Liver (tissue), 9 donors: ENCODE results near the gene CELF4. TPM values are rescaled to one million over a fixed set of nuclear protein-coding genes. Genes with fewer than 3 reads are reported as not detected.

Source experiments
- DNase-seq: peaks from one replicate; pipeline ENCODE4 v3.0.0-alpha.2; 2017; ENCODE audit warnings: low spot score
- H3K27ac ChIP-seq, 2 donors: one replicate each; pipeline ENCODE4 v1.7.0; 2013; ENCODE audit warnings: inconsistent platforms in 2 of 2, low read length in 2 of 2, control low read depth in 1 of 2, low read depth in 1 of 2, mild to moderate bottlenecking in 1 of 2
- H3K27me3 ChIP-seq, 4 donors: one replicate each; pipeline versions ENCODE4 v1.6.1 to v1.7.0; 2013; ENCODE audit warnings: low read length in 3 of 4, inconsistent platforms in 1 of 4, mild to moderate bottlenecking in 1 of 4, moderate library complexity in 1 of 4; ENCODE audit not compliant: control insufficient read depth in 4 of 4, insufficient read depth in 4 of 4
- H3K36me3 ChIP-seq, 4 donors: one replicate each; pipeline versions ENCODE4 v1.6.1 to v1.7.0; 2013; ENCODE audit warnings: low read length in 3 of 4, mild to moderate bottlenecking in 3 of 4, low read depth in 1 of 4, moderate library complexity in 1 of 4; ENCODE audit not compliant: control insufficient read depth in 4 of 4, insufficient read depth in 3 of 4
- H3K4me1 ChIP-seq, 4 donors: one replicate each; pipeline versions ENCODE4 v1.6.1 to v1.7.0; 2013; ENCODE audit warnings: low read length in 3 of 4, mild to moderate bottlenecking in 3 of 4, moderate library complexity in 1 of 4; ENCODE audit not compliant: control insufficient read depth in 4 of 4, insufficient read depth in 4 of 4
- H3K4me3 ChIP-seq, 3 donors: one replicate each; pipeline versions ENCODE4 v1.6.1 to v1.7.0; 2013; ENCODE audit warnings: low read length in 3 of 3, control low read depth in 1 of 3, low read depth in 1 of 3, mild to moderate bottlenecking in 1 of 3
- H3K9ac ChIP-seq, 2 donors: one replicate each; pipeline ENCODE4 v1.7.0; 2013; ENCODE audit warnings: low read length in 2 of 2, mild to moderate bottlenecking in 2 of 2, moderate library complexity in 2 of 2, control low read depth in 1 of 2, low read depth in 1 of 2
- H3K9me3 ChIP-seq, 4 donors: one replicate each; pipeline versions ENCODE4 v1.6.1 to v1.7.0; 2013; ENCODE audit warnings: low read length in 3 of 4; ENCODE audit not compliant: control insufficient read depth in 4 of 4
- CTCF ChIP-seq: fragments of 150-350 bp; IDR thresholded peaks from 2 replicates; pipeline ENCODE4 v1.5.1; 2017; ENCODE audit warnings: improper control_type of control experiment, low read depth, low read length; ENCODE audit not compliant: missing input control
- EGR1 ChIP-seq, 2 donors: IDR thresholded peaks; 2 replicates each; pipeline ENCODE4 v1.6.1; 2016 to 2018; ENCODE audit warnings: antibody characterized with exemption in 2 of 2, low read depth in 2 of 2
- FOXA2 ChIP-seq: IDR thresholded peaks from 2 replicates; pipeline ENCODE4 v1.6.1; 2016; ENCODE audit warnings: antibody characterized with exemption
- GABPA ChIP-seq, 2 donors: IDR thresholded peaks in 1 of 2; conservative IDR thresholded peaks in 1 of 2; 2 replicates each; pipeline ENCODE4 v1.6.1; 2016; ENCODE audit warnings: antibody characterized with exemption in 2 of 2, mild to moderate bottlenecking in 1 of 2, moderate library complexity in 1 of 2
- HNF4A ChIP-seq, 2 donors: conservative IDR thresholded peaks; 2 replicates each; pipeline ENCODE4 v1.6.1; 2016; ENCODE audit warnings: antibody characterized with exemption in 2 of 2, mild to moderate bottlenecking in 2 of 2
- HNF4G ChIP-seq: IDR thresholded peaks from 2 replicates; pipeline ENCODE4 v1.6.1; 2016; ENCODE audit warnings: antibody characterized with exemption
- JUND ChIP-seq, 2 donors: IDR thresholded peaks; 2 replicates each; pipeline ENCODE4 v1.6.1; 2016; ENCODE audit warnings: antibody characterized with exemption in 2 of 2
- MAX ChIP-seq: IDR thresholded peaks from 2 replicates; pipeline ENCODE4 v1.6.1; 2016; ENCODE audit warnings: antibody characterized with exemption
- RAD21 ChIP-seq, 2 donors: IDR thresholded peaks; 2 replicates each; pipeline ENCODE4 v1.6.1; 2016; ENCODE audit warnings: antibody characterized with exemption in 2 of 2, mild to moderate bottlenecking in 2 of 2
- REST ChIP-seq: IDR thresholded peaks from 2 replicates; pipeline ENCODE4 v1.6.1; 2016; ENCODE audit warnings: antibody characterized with exemption, mild to moderate bottlenecking
- RXRA ChIP-seq, 2 donors: IDR thresholded peaks; 2 replicates each; pipeline ENCODE4 v1.6.1; 2017 to 2018; ENCODE audit warnings: antibody characterized with exemption in 2 of 2, mild to moderate bottlenecking in 1 of 2
- SP1 ChIP-seq: IDR thresholded peaks from 2 replicates; pipeline ENCODE4 v1.6.1; 2018; ENCODE audit warnings: antibody characterized with exemption, mild to moderate bottlenecking
- TAF1 ChIP-seq: conservative IDR thresholded peaks from 2 replicates; pipeline ENCODE4 v1.6.1; 2016; ENCODE audit warnings: antibody characterized with exemption, mild to moderate bottlenecking
- ZBTB33 ChIP-seq: IDR thresholded peaks from 2 replicates; pipeline ENCODE4 v1.6.1; 2016; ENCODE audit warnings: antibody characterized with exemption
- WGBS: extraction: QIAGEN DNeasy Blood & Tissue Kit; methylation state at CpG from one replicate; pipeline ENCODE4 v1.1.7; 2013; 5-methylcytosine and 5-hydroxymethylcytosine counted together
- polyA plus RNA-seq, 2 donors: library from polyadenylated mRNA; stranded (reverse) in 1 of 2; unstranded in 1 of 2; fragments of 200-250 nt in 1 of 2; fragments of >200 nt in 1 of 2; fragmentation: Nextera tagmentation in 1 of 2; extraction: Ambion mirVana in 1 of 2; gene quantifications; one replicate each; pipeline versions ENCODE4 v1.2.1 to v1.2.3, GENCODE V29; 2013 to 2015
- total RNA-seq, 2 donors: library from RNA; depleted of rRNA; stranded (reverse); fragments of >200 nt; gene quantifications; one replicate each; pipeline ENCODE4 v1.2.3, GENCODE V29; 2014
- donor health status: healthy.
- donor health status: healthy.
- donor health status: healthy.
- donor health status: healthy.
- donor health status: healthy.

The CELF4 gene
- total and polyA plus RNA-seq, 4 donors: 0.08 to 0.28 (median 0.21) TPM; not detected in 1

- Histone ChIP-seq H3K9me3 (no peaks in the 10 kb centered on the region), H3K9ac (no peak overlapping the region), H3K4me1 (peaks cover 0 to 3% (median 0%) of the 10 kb centered on the region in 4 donors), H3K27me3 (peaks cover 0 to 5% (median 0%) of the 10 kb centered on the region in 4 donors), H3K4me3 (no peak overlapping the region), H3K36me3 (no peaks in the 10 kb centered on the region), H3K27ac (no peak overlapping the region)
- WGBS: 79% methylated on average over 7 of the region's 7 CpGs
- no peak for DNase-seq
- TF ChIP-seq TAF1 (no peak), RAD21 (IDR thresholded peaks at IDR 0.05) (no peak), GABPA (IDR thresholded peaks at IDR 0.05 in 1 of 2, conservative IDR thresholded peaks at IDR 0.05 in 1 of 2) (no peak), EGR1 (IDR thresholded peaks at IDR 0.05; ENCODE audit: low read depth in 2 of 2) (no peak)
Measured at GRCh38 chr18:37270666-37271052, 294.9 kb downstream of the CELF4 start.

GRCh38 chr18:37270038-37270665, 295.4 kb downstream of the CELF4 start:
- WGBS: 26% methylated on average over 8 of the region's 8 CpGs
- DNase-seq: peak; percentile 61
- Histone ChIP-seq H3K27ac (no peak overlapping the region), H3K27me3 (peaks cover 0 to 5% (median under 1%) of the 10 kb centered on the region in 4 donors), H3K4me3 (no peak overlapping the region), H3K9ac (no peak overlapping the region), H3K36me3 (no peaks in the 10 kb centered on the region), H3K9me3 (no peaks in the 10 kb centered on the region), H3K4me1 (peaks cover 0 to 3% (median 0%) of the 10 kb centered on the region in 4 donors)
- TF ChIP-seq MAX (no peak), REST (peak; percentile 100), HNF4A (conservative IDR thresholded peaks at IDR 0.05) (no peak)

GRCh38 chr18:37266290-37266689, 299.3 kb downstream of the CELF4 start:
- DNase-seq: no peak
- Histone ChIP-seq H3K27ac (no peak overlapping the region), H3K4me3 (no peak overlapping the region), H3K9me3 (no peaks in the 10 kb centered on the region), H3K4me1 (no peaks in the 10 kb centered on the region), H3K9ac (no peak overlapping the region), H3K36me3 (no peaks in the 10 kb centered on the region), H3K27me3 (peaks cover 0 to 5% (median 0%) of the 10 kb centered on the region in 4 donors)
- 31% methylated on average over 13 of the region's 13 CpGs for WGBS
- TF ChIP-seq HNF4A (conservative IDR thresholded peaks at IDR 0.05): no peak
- no peak for TF ChIP-seq JUND (IDR thresholded peaks at IDR 0.05)
- TF ChIP-seq RXRA (IDR thresholded peaks at IDR 0.05): no peak
- no peak for TF ChIP-seq CTCF
- TF ChIP-seq FOXA2: no peak
- TF ChIP-seq HNF4G: no peak
- no peak for TF ChIP-seq ZBTB33
- TF ChIP-seq RAD21 (IDR thresholded peaks at IDR 0.05): no peak
- no peak for TF ChIP-seq MAX
- TF ChIP-seq EGR1 (IDR thresholded peaks at IDR 0.05; ENCODE audit: low read depth in 2 of 2): no peak
- no peak for TF ChIP-seq SP1
- TF ChIP-seq GABPA (IDR thresholded peaks at IDR 0.05 in 1 of 2, conservative IDR thresholded peaks at IDR 0.05 in 1 of 2): no peak
- no peak for TF ChIP-seq REST
